NCI-H1694 (cell line): Measurements from ENCODE around the gene MRM3.
"Not testable (repeated sequence)": the region's sequence is repeated elsewhere in the genome, so short reads cannot be mapped to it uniquely, and the experiment has no call there.

ENCODE experiments used
- DNase-seq: peaks from one replicate; lab custom pipeline; 2025; lab: John Stamatoyannopoulos, UW

Gene MRM3

DNA sequence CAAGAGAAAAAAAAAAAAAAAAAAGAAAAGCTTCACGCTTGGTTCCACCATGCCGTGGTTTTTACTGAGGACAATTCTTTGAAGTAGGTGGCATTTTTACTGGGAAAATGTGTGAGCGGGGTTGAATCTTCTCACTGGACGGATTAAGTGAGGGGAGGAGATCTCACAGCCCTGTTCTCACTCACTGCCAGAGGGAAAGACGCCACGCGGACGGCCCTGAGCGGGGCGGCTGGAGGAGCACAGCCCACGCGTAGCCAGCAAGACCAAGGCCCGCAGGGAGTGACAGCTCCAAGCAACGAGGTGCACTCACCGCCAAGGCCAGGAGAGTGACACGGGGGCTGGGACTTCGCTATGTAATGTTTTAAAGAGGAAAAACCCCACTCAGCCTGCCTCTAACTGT lies 43.1 kb downstream of the MRM3 start:
- DNase-seq, result no peak

DNA sequence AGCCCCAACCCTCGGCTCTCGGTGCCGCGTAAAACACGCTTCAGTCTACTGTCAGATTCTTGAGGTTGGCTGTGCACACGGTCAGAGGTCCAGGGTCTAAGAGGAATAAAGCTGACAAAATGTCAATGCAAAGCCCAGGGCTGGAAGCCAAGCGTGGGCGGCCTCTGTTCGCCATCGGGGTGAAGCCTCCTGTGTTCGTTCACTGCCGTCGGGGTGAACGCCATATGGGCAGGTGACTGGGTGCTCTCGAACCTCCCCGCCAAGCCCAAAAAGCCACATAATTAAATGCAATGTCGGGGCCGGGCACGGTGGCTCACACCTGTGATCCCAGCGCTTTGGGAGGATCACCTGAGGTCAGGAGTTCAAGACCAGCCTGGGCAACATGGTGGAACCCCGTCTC lies 44.6 kb downstream of the MRM3 start:
- no peak for DNase-seq

GRCh38 chr17:828761-829160 lies 46.6 kb downstream of the MRM3 start:
- DNase-seq, result no peak

GRCh38 chr17:829614-830013 lies 47.5 kb downstream of the MRM3 start:
- DNase-seq, result not testable (repeated sequence)

DNA sequence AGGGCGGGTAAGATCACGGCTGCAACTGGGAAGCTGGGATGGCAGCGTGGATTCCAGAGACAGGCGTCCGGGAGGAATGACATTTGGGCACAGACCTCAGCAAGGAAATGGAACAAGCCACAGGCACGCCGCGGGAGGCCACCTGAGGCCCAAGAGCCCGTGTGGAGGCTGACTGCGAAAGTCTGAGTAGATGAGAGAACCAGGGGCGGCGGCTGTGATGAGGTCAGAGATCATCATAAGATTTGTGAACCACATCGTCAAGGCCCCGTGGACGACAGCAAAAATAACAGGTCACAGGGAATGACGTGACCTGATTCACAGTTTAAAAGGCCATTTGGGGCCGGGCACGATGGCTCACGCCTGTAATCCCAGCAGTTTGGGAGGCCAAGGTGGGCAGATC lies 48.2 kb downstream of the MRM3 start:
- no peak for DNase-seq

DNA sequence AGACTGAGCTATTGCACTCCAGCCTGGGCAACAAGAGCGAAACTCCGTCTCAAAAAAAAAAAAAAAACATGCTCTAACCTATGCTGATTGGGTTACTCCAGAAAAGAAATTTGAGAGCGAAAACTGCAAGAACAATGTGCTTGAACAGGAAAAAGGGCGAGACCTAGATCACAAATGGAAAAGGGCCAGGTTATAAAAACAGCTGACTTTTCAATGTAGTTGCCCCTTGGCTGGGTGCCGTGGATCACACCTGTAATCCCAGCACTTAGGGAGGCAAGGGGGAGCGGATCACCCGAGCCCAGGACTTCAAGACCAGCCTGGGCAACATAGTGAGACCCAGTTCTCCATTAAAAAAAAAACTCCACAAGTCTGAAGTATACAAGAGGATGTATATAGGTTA lies 48.8 kb downstream of the MRM3 start:
- no peak for DNase-seq

GRCh38 chr17:834136-834535 lies 52.0 kb downstream of the MRM3 start:
- no peak for DNase-seq

GRCh38 chr17:835263-835662 lies 53.1 kb downstream of the MRM3 start:
- no peak for DNase-seq

DNA sequence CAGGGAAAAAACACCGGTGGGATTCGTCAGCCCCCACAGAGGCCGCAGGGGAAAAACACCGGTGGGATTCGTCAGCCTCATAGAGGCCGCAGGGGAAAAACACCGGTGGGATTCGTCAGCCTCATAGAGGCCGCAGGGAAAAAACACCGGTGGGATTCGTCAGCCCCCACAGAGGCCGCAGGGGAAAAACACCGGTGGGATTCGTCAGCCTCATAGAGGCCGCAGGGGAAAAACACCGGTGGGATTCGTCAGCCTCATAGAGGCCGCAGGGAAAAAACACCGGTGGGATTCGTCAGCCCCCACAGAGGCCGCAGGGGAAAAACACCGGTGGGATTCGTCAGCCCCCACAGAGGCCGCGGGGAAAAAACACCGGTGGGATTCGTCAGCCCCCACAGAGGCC lies 53.6 kb downstream of the MRM3 start:
- not testable (repeated sequence) for DNase-seq

GRCh38 chr17:836151-836550 lies 54.0 kb downstream of the MRM3 start:
- DNase-seq, result no peak

DNA sequence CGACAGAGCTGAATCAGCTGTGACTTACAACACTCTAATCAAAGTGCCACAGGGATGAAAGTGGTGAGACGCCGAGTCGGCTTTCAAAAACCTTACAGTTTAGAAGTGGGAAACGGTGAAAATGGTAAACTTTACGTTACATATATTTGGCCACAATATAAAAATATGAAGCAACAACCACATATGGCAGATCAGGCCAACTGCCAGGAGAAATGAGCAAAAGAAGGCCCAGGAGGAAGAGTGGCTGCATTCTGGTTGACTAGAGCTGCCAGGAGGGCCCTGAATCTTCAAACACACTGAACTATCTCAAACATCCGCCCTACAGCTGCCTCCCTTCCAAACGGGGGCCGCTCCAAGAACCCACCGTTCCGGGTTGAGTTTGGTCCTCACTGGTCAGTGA lies 56.3 kb downstream of the MRM3 start:
- DNase-seq, result no peak

- DNase-seq, result no peak
Observed at GRCh38 chr17:841313-841712, 59.2 kb downstream of the MRM3 start.
